HG02571 (cell line): ENCODE data around the gene XPO5.
"Not testable (repeated sequence)": the region's sequence is repeated elsewhere in the genome, so short reads cannot be mapped to it uniquely, and the experiment has no call there.

Experiments used
- ATAC-seq: cut with Tn5 transposase; IDR thresholded peaks from one replicate; pipeline ENCODE4 v1.9.1; 2021; ENCODE audit warnings: mild to moderate bottlenecking, moderate library complexity; ENCODE audit not compliant: unreplicated experiment

Gene XPO5

DNA sequence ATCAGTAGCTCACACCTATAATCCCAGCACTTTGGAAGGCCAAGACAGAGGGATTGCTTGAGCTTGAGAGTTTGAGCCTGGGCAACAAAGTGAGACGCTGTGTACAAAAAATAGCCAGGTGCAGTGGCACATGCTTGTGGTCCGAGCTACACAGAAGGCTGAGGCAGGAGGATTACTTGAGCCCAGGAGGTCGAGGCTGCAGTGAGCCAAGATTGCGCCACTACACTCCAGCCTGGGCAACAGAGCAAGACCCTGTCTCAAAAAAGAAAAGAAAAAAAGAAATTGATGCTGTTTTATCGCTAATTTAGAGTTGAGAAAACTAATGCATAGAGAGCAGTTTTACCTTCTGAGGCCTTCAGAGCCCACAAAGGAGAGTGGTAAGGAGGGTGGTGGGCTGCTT lies 77.5 kb downstream of the XPO5 start:
- ATAC-seq: not testable (repeated sequence)

DNA sequence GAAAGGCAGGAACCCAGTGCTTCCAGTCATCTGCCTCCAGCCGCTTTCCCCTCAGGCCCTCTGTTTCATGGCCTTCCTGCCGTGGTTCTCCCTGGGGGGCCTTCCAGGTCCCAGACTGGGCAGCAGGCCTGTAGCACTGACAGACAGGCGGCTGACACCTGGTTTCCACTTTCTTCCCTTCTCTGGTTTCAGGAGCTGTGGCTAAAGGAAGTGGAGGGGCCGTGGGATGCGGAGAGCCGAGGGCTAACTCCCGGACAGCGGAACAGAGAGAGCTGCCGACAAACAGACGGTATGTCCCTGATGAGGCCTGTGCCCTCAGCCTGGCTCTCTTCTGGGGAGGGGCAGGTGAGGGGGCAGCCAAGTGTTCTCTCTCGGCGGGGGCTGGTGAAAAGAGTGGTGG lies 78.1 kb downstream of the XPO5 start:
- no peak for ATAC-seq

DNA sequence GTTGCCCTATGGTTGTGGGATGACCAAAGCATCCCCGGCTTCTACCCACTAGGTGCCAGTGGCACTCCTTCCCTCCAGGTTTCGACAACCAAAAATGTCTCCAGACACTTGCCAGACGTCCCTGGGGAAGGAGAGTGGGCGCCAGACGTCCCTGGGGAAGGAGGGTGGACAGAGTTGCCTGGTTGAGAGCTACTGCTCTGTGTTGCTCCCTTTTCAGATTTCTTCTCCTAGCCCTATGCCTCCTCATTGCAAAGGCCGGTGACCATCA lies 78.8 kb downstream of the XPO5 start:
- ATAC-seq: no peak

DNA sequence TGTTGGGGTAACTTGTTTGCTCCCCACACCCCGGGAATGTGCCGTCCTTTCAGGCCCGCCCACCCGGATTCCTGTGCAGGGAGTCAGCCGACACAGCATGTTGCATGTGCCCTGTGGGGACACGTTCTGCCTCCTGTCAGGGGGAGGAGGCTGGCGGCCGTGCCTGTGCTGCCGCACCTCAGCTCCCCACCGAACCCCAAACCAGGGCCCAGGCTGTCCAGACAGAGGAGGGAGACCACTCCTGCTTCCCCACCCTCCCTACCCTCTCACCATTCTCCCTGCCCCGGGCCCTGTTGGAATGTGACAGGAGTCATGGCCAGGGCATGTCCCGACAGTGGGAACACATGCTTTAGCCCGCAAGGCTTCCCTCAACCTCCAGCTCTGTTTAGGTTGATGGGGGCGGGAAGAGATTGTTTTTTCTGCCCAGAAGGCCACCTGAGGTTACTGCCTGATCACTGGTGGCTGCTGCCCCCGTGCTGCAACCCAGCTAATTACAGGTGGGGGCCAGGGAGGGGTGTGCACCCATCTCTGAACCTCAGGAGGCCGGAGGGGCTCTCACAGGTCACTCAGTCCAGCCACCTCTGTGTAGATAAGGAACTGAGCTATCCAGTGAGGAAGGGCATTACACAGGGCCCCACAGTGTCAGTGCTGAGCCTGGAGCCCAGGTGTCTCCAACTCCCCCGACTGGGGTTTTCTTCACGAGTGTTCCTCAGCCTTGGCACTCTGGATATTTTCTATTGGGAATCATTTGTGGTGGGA lies 79.3 kb downstream of the XPO5 start:
- ATAC-seq: no peak

DNA sequence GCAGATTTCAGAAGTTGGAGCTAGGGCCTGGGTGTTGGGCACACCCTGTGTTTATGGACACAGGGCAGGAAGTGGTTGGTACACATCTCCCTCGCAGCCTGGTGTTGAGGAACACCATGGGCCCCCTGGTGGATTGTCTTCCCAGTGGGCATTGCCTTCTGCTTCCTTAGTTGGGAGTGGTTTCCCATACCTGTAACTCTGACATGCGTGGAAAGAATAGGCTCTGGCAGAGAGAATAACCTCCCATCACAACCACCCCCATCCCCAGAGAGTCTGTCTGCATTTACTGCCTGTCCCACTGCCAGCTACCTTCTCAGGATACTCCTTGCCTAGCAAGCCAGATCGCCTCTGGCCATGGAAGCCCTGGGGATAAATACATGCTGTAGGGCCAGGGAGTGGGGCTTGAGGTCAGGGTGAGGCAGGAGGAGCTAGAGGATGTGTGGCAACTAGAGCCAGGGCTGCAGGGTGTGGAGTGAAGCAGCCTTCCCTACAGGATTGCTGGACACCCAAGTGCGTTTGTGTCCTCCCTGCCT lies 80.4 kb downstream of the XPO5 start:
- ATAC-seq: no peak

DNA sequence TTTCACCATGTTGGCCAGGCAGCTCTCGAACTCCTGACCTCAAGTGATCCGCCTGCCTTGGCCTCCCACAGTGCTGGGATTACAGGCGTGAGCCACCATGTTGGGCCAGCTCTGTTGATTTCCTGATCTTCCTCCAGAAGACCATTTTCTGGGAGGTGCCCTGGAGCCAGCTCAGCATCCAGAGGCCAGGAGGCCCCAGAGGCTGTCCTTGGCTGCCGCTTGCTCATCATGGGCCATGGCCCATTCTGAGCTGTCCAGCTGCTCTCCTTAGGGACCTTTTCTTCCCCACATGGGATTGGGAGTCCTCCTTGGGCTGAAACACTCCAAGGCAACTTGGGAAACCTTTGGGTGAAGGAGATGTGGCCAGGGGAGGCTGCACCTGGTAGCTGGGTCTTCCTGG lies 81.1 kb downstream of the XPO5 start:
- ATAC-seq: no peak

DNA sequence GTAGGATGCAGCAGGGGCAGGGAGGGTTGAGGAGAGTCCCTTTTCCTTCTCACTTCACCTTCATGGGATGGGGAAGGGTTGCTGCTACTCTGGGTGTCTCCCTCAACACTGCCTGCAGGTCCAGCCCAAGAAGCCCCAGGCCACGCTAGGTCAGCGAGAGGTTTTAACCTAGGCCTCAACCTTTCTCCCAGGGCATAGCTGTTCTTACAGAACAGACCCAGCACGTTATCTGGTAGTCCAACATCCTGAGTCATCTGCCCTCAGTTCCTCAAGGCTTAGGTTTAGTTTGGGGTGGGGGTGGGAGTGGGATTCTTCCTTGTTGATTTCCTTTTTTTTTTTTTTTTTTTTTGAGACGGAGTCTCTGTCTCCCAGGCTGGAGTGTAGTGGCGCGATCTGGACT lies 81.5 kb downstream of the XPO5 start:
- ATAC-seq: no peak

DNA sequence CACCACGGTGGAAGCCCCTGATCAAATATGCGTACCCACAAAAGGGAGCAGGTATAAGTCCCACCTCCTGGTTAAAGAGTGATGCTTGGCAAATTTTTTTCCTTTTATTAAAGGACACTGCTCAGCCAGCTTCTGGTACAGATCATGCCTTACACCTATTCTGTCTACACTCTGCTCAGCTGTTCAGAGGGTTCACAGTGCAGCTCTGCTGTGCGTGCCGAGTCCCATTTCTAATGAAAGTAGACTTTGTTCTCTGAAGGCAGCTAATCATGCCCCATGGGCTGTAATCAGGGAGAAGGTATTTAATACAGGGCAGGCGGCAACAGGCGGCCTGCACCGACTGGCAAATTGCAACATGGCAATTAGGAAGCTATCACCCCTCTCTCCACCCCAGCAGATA lies 82.0 kb downstream of the XPO5 start:
- no peak for ATAC-seq

DNA sequence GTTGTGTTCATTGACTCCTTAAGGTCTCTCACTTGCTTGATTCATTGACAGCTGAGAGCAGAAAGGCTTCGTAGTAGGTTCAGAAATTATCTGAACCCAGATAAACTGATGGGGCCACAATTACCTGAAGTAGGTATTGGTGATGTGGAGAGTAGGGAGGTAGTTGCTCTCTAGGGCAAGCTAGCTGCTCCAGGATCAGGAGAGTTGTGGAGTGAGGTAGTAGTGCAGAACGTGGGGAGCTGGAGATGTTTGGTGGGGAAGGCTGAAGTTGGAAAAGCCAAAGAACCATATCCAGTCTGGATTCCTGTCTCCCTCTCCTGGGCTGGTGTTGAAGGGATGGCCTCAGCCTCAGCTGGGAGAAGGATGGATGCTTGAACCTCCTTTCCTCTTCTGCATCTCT lies 82.6 kb downstream of the XPO5 start:
- no peak for ATAC-seq

DNA sequence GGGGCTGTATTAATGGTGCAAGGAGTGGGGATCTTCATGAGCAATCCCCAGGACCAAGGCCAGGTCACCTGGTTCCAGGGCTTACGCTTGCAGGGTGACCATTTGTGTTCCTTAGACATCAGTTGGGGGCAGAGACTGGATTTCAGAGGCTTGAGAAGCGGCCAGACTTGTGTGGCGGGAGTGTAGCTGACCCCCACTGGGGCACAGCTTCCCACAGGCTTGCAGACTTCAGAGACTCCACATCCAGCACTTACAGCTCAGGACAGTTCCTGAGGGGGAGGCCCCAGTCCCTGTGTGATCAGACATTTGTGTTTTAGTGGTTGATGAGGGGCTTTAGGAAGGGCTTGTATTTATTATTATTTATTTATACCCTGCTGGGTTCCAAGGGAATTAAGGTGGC lies 83.2 kb downstream of the XPO5 start:
- ATAC-seq: no peak

DNA sequence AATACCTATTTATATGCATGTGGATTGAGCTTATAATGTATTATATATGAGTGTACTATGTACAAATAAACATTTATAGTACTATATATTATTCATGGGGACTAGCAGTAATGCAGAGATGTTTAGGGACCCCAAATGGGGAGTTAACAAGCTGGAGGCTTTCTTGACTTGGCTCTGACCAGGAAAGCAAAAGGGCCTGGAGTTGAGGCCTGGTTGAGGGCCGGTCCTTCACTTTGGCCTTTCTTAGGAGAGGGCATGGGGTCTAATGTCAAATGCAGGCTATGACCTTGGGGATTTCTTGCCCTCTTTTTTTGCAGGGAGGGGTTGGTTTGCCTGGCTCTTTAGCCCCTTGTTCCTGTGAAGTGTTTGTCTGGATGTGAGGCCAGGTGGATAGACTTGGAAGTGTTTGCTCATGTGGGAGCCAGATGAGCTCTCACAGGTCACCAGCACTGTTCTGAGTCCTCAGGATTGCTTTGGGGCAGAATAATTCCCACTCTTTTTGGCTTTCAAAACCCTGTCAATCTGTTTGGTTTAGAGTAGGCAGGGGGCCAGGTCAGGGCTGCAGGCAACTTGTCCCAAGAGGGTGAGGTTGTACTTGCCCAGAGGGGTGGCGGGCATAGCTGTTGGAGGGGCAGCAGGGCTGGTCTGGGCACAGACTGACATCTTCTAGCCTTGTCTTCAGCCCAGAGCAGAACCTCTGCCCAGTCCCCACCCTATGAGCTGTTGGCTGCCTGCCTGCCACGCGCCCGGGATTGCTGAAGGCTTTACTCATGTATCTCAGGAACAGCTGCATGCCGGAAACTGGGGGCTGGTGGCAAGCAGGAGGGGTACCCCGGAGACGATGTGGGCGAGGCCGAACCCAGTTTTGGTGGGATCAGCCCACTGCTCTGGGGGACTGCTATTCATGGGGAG lies 83.8 kb downstream of the XPO5 start:
- ATAC-seq: no peak

DNA sequence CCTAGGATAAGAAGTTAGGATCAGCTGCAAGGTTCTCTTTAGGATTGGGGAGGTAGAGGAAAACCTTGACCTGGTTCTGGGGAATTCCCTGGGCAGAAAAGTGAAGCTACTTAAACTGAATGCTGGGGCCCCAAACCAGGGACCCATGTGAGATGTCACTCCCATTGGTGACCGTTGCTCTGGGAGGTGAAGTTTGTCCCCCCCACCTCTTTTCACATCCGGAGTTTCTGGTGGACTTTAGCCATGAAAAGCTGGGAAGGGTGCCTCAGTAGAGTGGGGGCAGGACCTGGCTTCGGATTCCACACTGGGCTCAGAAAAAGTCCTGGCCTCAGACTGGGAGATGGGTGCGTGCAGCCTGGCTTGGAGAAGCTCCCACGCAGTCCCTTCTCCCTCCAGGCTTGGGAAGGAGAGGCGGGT lies 85.3 kb downstream of the XPO5 start:
- no peak for ATAC-seq

DNA sequence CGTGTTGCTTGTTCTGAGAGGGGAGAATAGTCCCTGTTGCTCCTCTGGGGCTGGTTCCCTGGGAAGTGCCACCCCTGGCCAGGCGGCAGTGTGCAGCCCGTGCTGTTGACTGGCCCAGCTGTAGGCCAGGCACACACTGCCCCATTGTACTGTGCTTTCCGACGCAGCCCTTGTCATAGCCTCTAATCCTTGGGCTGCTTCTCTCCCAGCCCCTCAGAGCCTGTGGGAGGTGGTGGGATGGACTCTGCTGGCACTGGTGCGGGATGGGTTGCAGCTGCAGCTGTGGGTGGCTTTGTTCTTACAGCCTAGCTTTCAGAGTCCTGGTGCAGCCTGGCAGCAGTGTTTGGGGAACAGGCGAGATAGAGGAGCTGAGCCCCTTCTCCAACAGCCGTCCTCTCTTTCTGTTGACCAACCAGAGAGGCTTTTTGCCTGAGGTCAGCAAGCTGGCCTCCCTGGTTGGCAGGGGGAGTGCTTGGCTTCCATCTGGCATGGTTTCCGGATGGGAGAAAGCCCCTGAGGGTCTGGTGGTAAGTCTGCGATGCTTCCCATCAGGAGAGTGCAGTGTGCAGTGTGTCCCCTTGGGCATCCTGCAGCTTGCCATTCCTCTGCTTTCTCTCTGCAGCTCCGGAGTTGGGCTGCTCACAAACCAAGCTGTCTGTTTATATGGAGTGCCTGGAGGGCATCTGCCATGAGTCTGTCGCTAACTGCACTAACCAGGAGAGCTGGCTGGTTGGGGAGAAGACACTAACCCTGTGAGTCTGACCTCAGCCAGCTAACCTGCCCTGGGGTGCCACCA lies 86.4 kb downstream of the XPO5 start:
- ATAC-seq: no peak

DNA sequence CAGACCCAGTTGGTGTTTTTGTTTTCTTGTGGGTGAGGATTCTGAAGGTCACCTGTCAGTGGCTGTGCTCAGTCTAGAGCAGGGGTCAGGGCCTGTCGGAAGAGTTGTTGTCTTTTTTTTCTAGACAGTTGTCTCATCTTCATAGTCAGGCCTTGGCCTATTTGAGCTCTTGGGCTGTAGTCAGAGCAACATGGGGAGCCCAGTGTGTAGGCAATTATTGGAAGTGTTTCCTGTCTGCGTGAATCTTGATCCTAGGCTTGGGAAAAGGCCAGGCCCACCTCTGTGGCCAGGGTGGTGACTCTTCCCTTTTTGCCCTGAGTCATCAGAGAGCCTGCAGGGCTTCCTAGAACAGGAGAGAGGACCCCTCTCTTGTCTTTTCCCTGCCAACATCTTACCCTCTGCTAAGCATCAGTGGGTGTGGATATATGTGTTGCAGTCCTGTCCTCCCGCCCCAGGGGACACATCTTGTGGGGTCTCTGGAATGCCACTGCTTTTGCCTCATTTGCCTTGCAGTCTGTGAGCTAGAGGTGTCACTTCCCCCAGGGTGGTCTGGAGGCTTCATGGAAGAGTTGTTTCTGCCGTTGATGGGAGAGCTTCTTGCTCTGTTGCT lies 87.1 kb downstream of the XPO5 start:
- ATAC-seq: no peak

DNA sequence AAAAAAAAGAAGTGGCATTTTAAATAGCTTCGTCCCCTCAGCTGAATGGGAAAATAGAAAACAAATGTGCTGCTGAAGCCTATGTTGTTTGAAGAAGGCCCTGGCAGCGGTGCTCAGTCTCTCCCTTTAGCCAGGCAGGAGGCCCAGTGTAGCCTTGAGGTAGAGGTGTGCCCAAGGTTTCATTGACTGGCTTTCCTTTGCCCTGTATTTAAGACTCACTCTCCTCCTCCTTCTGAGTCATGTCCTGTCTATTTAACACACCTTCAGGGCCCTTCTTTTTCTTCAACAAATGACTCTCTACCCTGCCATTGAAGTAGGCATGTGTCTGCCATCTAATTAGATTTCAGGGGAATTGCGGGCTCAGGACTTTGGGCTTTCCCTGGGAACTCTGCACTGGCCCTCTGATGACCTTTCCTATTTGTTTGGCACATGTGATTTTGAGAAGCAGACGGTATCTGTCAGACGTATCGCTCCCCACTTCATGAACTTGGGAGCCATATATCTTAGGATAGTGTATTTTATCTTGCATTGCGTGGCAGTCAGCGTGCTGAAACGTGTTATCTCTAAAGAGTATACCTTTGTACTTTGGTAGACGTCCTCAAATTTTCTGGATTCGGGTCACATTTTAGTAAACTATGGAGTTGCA lies 94.1 kb downstream of the XPO5 start:
- no peak for ATAC-seq

DNA sequence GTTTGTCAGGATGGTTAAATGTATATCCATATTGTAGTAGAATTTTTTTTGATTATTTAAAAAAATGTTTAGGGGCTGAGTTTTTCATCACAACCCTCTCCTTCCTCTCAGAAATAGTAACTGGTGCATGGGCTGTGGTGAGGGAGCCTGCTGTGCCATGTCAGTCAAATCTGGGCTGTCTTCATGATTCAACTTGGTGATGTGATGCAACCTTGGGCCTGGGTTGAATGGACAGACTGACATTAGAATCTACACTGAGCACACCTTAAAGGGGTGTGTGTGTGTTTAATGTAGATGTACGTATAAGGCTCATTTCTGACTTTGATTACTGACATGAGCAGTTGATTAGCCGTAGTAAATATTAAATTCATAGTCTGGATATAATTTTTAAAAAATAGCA lies 94.8 kb downstream of the XPO5 start:
- no peak for ATAC-seq

DNA sequence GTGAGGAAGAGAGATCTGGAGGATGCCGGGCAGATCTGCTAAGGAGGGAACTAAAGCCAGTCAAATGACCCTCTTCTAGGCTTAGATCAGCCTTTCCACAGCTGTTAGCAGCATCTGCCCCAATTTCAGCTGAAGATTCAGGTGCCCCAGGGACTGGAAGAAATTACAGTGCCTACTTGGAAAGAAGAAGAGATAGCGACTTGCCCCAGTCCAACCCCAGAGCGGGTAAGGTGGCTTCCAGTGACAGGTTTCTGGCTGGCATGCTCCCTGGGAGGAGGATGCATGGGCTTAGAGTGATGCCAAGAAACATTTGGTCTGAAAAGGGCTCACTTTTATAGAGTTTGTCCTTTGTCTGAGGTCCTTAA lies 97.8 kb downstream of the XPO5 start:
- no peak for ATAC-seq

DNA sequence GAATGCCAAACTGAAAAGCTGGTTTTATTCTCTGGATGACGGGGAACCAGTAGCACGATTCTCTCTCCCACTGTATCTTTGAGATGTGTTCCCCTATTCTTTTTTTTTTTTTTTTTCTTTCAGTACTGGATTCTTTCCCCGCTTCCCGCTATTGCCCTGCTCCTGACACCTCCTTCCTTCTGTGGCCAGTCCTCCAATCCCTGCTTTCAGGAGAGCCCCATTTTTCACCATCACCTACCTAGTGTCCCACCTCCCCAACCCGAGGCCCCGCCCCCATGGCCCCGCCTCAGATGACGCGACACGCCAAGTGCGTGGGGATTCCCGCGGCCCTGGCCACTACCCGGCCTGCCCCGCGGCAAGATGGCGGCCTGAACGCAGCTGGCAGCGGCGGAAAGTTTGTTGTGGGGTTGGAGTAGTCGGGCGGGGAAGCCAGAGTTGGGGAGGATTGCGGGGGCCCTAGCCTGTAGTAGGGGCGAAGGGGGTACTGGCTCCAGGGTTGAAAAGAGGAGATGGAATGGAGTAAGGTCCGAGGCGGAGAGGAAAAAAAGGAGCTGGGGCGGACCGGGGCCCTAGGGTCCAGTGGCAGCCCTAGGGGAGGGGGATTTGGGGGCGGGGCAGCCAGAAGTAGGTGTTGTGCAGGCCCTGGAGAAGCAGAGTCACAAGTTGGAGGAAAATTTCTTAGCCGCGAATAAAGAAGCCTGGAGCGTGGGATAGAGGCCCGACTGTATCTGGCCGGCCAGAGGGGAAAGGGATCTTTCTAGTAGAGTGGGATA lies 98.4 kb downstream of the XPO5 start, which contains the start of gene TJAP1:
Gene TJAP1, plus strand, starts transcription at position 336 of the 773 bp plus-strand sequence. CDS start 21,432 bp downstream, outside the sequence.
- peak; percentile 98 for ATAC-seq

DNA sequence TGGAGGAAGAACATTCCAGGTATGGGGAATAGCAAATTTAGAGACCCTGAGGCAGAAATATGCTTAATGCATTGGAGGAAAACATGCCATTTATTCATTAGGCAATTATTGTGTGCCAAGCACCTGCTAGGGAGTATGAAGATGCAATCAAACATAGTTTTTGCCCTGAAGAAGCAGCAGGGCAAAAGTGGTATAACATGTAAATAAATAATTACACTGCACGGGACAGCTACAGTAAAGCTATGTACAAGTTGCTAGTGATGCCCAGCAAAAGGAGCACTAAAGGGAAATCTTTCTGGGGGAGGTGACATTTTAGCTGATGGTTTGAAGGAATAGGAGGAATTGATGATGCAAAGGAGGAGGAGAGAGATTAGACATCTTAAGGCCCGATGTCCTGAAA lies 99.1 kb downstream of the XPO5 start:
- ATAC-seq: no peak

DNA sequence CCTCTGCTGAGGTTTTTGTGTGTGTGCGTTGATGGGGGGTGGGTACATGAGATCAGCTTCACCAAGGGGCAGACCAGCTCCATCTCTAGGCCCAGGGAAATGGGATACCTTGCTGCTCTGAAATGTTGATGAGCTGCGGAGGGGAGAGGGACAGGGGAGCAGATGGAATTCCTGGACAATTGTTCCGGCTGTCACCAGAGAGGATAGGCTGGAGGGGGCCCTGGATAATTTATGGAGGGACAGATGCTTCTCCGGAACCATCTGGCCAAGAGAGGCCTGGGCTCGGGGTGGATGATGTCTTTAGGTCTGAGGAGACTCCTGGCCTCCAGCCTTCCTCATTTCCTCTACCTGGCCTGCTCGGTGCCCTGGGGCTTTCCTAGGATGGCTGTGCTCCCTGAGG lies 100.3 kb downstream of the XPO5 start:
- no peak for ATAC-seq
